Hindlimb muscle (tissue), 1 donor: ENCODE results near the gene LMO7. TPM values are rescaled to one million over a fixed set of nuclear protein-coding genes. Genes with fewer than 3 reads are reported as not detected.

Experiments
- DNase-seq: peaks from one replicate; pipeline ENCODE4 v3.0.0-alpha.2; 2013
- polyA plus RNA-seq: library from polyadenylated mRNA; unstranded; fragments of 120-200 nt; gene quantifications from one replicate; pipeline ENCODE4 v1.2.1, GENCODE V29; 2013; ENCODE audit not compliant: insufficient read length

LMO7 gene
- polyA plus RNA-seq, 1 donor, result 200 TPM

GRCh38 chr13:75902166-75903104, 266.3 kb downstream of the LMO7 start:
- DNase-seq, result no peak

- no peak for DNase-seq
Measured at GRCh38 chr13:75904012-75904411, 267.9 kb downstream of the LMO7 start.

GRCh38 chr13:75906315-75906714, 270.2 kb downstream of the LMO7 start:
- no peak for DNase-seq

GRCh38 chr13:75907044-75907443, 270.9 kb downstream of the LMO7 start:
- DNase-seq, result no peak

GRCh38 chr13:75908141-75908540, 272.0 kb downstream of the LMO7 start:
- DNase-seq, result no peak

Other genes with a start within 250 kb of the LMO7 start
- 39.8 TPM for gene TBC1D4, start 154.2 kb upstream of the LMO7 start, polyA plus RNA-seq
- 161 TPM for gene COMMD6, start 98.5 kb upstream of the LMO7 start, polyA plus RNA-seq
- 14.3 TPM for gene UCHL3, start 86.5 kb upstream of the LMO7 start, polyA plus RNA-seq